Measurements from ENCODE around the gene SEMA6A.

Gene SEMA6A

GRCh38 chr5:116437351-116437705 lies 137.3 kb downstream of the SEMA6A start:
- no peak for DNase-seq (ENCODE audit: low read depth, low spot score)
- Histone ChIP-seq H3K9ac (ENCODE audit: insufficient read length, low read depth) (no peak overlapping the region), H3K4me1 (ENCODE audit: insufficient read depth, insufficient read length) (peaks cover 2% of the 10 kb centered on the region), H3K9me3 (ENCODE audit: insufficient read depth, low read length) (no peaks in the 10 kb centered on the region), H3K4me3 (ENCODE audit: insufficient read length, low read depth) (no peak overlapping the region), H3K27me3 (ENCODE audit: insufficient read depth, insufficient read length) (peaks cover 38% of the 10 kb centered on the region), H3K36me3 (ENCODE audit: insufficient read depth, insufficient read length, low read length) (no peaks in the 10 kb centered on the region)
- TF ChIP-seq ZNF274 (IDR thresholded peaks at IDR 0.05; ENCODE audit: low read depth, low read length) (no peak), SUZ12 (IDR thresholded peaks at IDR 0.05; ENCODE audit: extremely low read depth, insufficient read depth, insufficient read length) (no peak), YY1 (IDR thresholded peaks at IDR 0.05; ENCODE audit: insufficient read depth, insufficient read length) (no peak)

- H3K9me3 ChIP-seq (ENCODE audit: insufficient read depth, low read length) = no peaks in the 10 kb centered on the region
- H3K27me3 ChIP-seq (ENCODE audit: insufficient read depth, insufficient read length) = peaks cover 38% of the 10 kb centered on the region
- no peak overlapping the region for H3K4me3 ChIP-seq (ENCODE audit: insufficient read length, low read depth)
- no peak for DNase-seq (ENCODE audit: low read depth, low spot score)
- peaks cover 2% of the 10 kb centered on the region for H3K4me1 ChIP-seq (ENCODE audit: insufficient read depth, insufficient read length)
- H3K9ac ChIP-seq (ENCODE audit: insufficient read length, low read depth) = no peak overlapping the region
- TF ChIP-seq YY1 (IDR thresholded peaks at IDR 0.05; ENCODE audit: insufficient read depth, insufficient read length) (no peak), SUZ12 (IDR thresholded peaks at IDR 0.05; ENCODE audit: extremely low read depth, insufficient read depth, insufficient read length) (no peak), ZNF274 (IDR thresholded peaks at IDR 0.05; ENCODE audit: low read depth, low read length) (no peak)
- H3K36me3 ChIP-seq (ENCODE audit: insufficient read depth, insufficient read length, low read length) = no peaks in the 10 kb centered on the region
Observed at GRCh38 chr5:116436674-116437350, 137.8 kb downstream of the SEMA6A start.

DNA sequence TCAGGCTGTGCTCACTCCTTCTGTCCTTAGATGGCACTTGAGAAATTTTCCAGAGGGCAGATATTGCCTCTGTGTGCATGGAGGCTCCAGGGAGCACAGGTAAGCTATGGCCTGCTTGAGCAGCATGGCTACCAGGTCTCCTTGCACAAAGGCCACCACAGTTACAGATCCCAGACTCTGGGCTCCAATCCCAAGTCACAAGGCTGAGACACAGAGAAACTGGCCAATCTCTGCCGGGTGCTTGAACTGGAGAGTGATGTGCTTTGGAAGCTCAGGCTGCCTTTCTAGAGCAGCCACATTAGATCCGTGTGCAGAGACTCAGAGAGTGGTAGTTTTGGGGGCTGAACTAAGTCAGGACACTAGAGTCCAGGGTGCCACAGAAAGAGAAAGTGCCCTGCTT lies 145.7 kb downstream of the SEMA6A start:
- Histone ChIP-seq H3K4me3 (ENCODE audit: insufficient read length, low read depth) (no peak overlapping the region), H3K9ac (ENCODE audit: insufficient read length, low read depth) (no peak overlapping the region), H3K27me3 (ENCODE audit: insufficient read depth, insufficient read length) (no peaks in the 10 kb centered on the region), H3K4me1 (ENCODE audit: insufficient read depth, insufficient read length) (no peaks in the 10 kb centered on the region), H3K9me3 (ENCODE audit: insufficient read depth, low read length) (no peaks in the 10 kb centered on the region), H3K36me3 (ENCODE audit: insufficient read depth, insufficient read length, low read length) (no peaks in the 10 kb centered on the region)
- DNase-seq (ENCODE audit: low read depth, low spot score) = no peak
- no peak for TF ChIP-seq ZNF274 (IDR thresholded peaks at IDR 0.05; ENCODE audit: low read depth, low read length)

DNA sequence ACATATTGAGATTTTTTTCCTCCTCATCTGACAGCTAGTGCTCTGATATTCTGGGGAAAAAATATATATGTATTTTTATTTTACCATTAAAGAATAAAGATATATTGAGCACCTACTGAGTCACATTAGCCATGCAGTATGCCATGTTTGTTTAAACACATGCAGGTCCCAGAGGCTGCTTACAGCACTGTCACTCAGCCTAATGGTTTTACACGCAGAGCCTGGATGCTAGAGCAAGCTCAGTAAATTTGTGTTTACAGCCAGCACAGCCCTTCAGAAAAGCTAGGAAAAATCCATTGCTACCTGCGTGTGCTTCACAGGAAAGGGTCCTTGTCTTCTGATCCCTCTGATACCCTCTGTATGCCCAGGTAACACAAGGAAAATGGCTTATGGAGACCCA lies 146.2 kb downstream of the SEMA6A start:
- Histone ChIP-seq H3K36me3 (ENCODE audit: insufficient read depth, insufficient read length, low read length) (no peaks in the 10 kb centered on the region), H3K9me3 (ENCODE audit: insufficient read depth, low read length) (no peaks in the 10 kb centered on the region), H3K27me3 (ENCODE audit: insufficient read depth, insufficient read length) (no peaks in the 10 kb centered on the region), H3K4me1 (ENCODE audit: insufficient read depth, insufficient read length) (no peaks in the 10 kb centered on the region), H3K9ac (ENCODE audit: insufficient read length, low read depth) (no peak overlapping the region), H3K4me3 (ENCODE audit: insufficient read length, low read depth) (no peak overlapping the region)
- no peak for TF ChIP-seq ZNF274 (IDR thresholded peaks at IDR 0.05; ENCODE audit: low read depth, low read length)
- TF ChIP-seq SUZ12 (IDR thresholded peaks at IDR 0.05; ENCODE audit: extremely low read depth, insufficient read depth, insufficient read length) = no peak
- TF ChIP-seq YY1 (IDR thresholded peaks at IDR 0.05; ENCODE audit: insufficient read depth, insufficient read length) = no peak
- DNase-seq (ENCODE audit: low read depth, low spot score) = no peak

- H3K9ac ChIP-seq (ENCODE audit: insufficient read length, low read depth) = no peak overlapping the region
Observed at GRCh38 chr5:116424951-116425350, 149.7 kb downstream of the SEMA6A start.

GRCh38 chr5:116424258-116424615 lies 150.4 kb downstream of the SEMA6A start:
- TF ChIP-seq YY1 (IDR thresholded peaks at IDR 0.05; ENCODE audit: insufficient read depth, insufficient read length) (no peak), ZNF274 (IDR thresholded peaks at IDR 0.05; ENCODE audit: low read depth, low read length) (no peak), SUZ12 (IDR thresholded peaks at IDR 0.05; ENCODE audit: extremely low read depth, insufficient read depth, insufficient read length) (no peak)
- Histone ChIP-seq H3K9me3 (ENCODE audit: insufficient read depth, low read length) (no peaks in the 10 kb centered on the region), H3K36me3 (ENCODE audit: insufficient read depth, insufficient read length, low read length) (no peaks in the 10 kb centered on the region), H3K27me3 (ENCODE audit: insufficient read depth, insufficient read length) (no peaks in the 10 kb centered on the region), H3K4me3 (ENCODE audit: insufficient read length, low read depth) (no peak overlapping the region), H3K9ac (ENCODE audit: insufficient read length, low read depth) (no peak overlapping the region), H3K4me1 (ENCODE audit: insufficient read depth, insufficient read length) (no peaks in the 10 kb centered on the region)
- DNase-seq (ENCODE audit: low read depth, low spot score) = no peak

More at GRCh38 chr5:116424951-116425350, 149.7 kb downstream of the SEMA6A start:
- Histone ChIP-seq H3K27me3 (ENCODE audit: insufficient read depth, insufficient read length) (no peaks in the 10 kb centered on the region), H3K4me3 (ENCODE audit: insufficient read length, low read depth) (no peak overlapping the region), H3K9me3 (ENCODE audit: insufficient read depth, low read length) (no peaks in the 10 kb centered on the region), H3K36me3 (ENCODE audit: insufficient read depth, insufficient read length, low read length) (no peaks in the 10 kb centered on the region), H3K4me1 (ENCODE audit: insufficient read depth, insufficient read length) (no peaks in the 10 kb centered on the region)
- TF ChIP-seq ZNF274 (IDR thresholded peaks at IDR 0.05; ENCODE audit: low read depth, low read length) (no peak), SUZ12 (IDR thresholded peaks at IDR 0.05; ENCODE audit: extremely low read depth, insufficient read depth, insufficient read length) (no peak), YY1 (IDR thresholded peaks at IDR 0.05; ENCODE audit: insufficient read depth, insufficient read length) (no peak)
- no peak for DNase-seq (ENCODE audit: low read depth, low spot score)

- no peaks in the 10 kb centered on the region for H3K9me3 ChIP-seq (ENCODE audit: insufficient read depth, low read length)
- no peak overlapping the region for H3K4me3 ChIP-seq (ENCODE audit: insufficient read length, low read depth)
- H3K9ac ChIP-seq (ENCODE audit: insufficient read length, low read depth) = no peak overlapping the region
- no peaks in the 10 kb centered on the region for H3K27me3 ChIP-seq (ENCODE audit: insufficient read depth, insufficient read length)
- no peak for TF ChIP-seq YY1 (IDR thresholded peaks at IDR 0.05; ENCODE audit: insufficient read depth, insufficient read length)
- TF ChIP-seq ZNF274 (IDR thresholded peaks at IDR 0.05; ENCODE audit: low read depth, low read length) = no peak
- TF ChIP-seq SUZ12 (IDR thresholded peaks at IDR 0.05; ENCODE audit: extremely low read depth, insufficient read depth, insufficient read length) = no peak
- DNase-seq (ENCODE audit: low read depth, low spot score) = no peak
- H3K4me1 ChIP-seq (ENCODE audit: insufficient read depth, insufficient read length) = no peaks in the 10 kb centered on the region
- H3K36me3 ChIP-seq (ENCODE audit: insufficient read depth, insufficient read length, low read length) = no peaks in the 10 kb centered on the region
Observed at GRCh38 chr5:116423587-116424257, 150.9 kb downstream of the SEMA6A start.
